Measurements from ENCODE around the gene NPFFR2.
"Not testable (repeated sequence)": the region's sequence is repeated elsewhere in the genome, so short reads cannot be mapped to it uniquely, and the experiment has no call there.

Gene NPFFR2

GRCh38 chr4:72112514-72113156 is 80.8 kb downstream of the NPFFR2 start:
- peak; percentile 19 for DNase-seq

- no peak for DNase-seq
Observed at GRCh38 chr4:72118017-72118416, 86.2 kb downstream of the NPFFR2 start.

DNA sequence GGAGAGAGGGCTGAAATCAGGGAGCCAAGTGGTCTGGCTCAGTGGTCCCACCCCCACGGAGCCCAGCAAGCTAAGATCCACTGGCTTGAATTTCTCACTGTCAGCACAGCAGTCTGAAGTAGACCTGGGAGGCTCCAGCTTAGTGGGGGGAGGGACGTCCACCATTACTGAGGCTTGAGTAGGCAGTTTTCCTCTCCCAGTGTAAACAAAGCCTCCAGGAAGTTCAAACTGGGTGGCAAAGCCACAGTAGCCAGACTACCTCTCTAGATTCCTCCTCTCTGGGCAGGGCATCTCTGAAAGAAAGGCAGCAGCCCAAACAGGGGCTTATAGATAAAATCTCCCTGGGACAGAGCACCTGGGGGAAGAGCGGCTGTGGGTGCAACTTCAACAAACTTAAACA is 88.1 kb downstream of the NPFFR2 start:
- no peak for DNase-seq

- DNase-seq, result no peak
Observed at GRCh38 chr4:72128741-72129140, 96.9 kb downstream of the NPFFR2 start.

GRCh38 chr4:72136429-72136828 is 104.6 kb downstream of the NPFFR2 start:
- no peak for DNase-seq

- not testable (repeated sequence) for DNase-seq
Observed at GRCh38 chr4:72139997-72140396, 108.2 kb downstream of the NPFFR2 start.

GRCh38 chr4:72144241-72144640 is 112.4 kb downstream of the NPFFR2 start:
- no peak for DNase-seq

GRCh38 chr4:72152731-72153130 is 120.9 kb downstream of the NPFFR2 start:
- DNase-seq, result no peak

GRCh38 chr4:72153634-72154033 is 121.8 kb downstream of the NPFFR2 start:
- DNase-seq, result not testable (repeated sequence)

DNA sequence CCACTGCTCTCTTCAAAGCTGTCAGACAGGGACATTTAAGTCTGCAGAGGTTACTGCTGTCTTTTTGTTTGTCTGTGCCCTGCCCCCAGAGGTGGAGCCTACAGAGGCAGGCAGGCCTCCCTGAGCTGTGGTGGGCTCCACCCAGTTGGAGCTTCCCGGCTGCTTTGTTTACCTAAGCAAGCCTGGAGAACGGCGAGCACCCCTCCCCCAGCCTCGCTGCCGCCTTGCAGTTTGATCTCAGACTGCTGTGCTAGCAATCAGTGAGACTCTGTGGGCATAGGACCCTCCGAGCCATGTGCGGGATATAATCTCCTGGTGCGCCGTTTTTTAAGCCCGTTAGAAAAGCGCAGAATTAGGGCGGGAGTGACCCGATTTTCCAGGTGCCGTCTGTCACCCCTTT is 137.5 kb downstream of the NPFFR2 start:
- DNase-seq, result not testable (repeated sequence)

DNA sequence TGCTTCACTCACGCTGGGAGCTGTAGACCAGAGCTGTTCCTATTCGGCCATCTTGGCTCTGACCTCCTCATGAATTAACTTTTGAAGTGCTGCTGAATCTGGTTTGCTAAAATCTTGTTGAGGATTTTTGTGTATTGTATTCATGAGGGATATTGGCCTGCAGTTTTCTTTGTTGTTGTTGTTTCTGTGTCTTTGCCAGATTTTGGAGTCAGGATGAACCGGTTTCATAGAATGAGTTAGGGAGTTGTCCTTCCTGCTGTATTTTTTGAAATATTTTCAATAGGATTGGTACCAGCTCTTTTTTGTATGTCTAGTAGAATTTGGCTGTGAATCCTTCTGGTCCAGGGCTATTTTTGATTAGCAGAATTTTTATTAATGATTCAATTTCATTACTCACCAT is 138.1 kb downstream of the NPFFR2 start:
- DNase-seq, result no peak

DNA sequence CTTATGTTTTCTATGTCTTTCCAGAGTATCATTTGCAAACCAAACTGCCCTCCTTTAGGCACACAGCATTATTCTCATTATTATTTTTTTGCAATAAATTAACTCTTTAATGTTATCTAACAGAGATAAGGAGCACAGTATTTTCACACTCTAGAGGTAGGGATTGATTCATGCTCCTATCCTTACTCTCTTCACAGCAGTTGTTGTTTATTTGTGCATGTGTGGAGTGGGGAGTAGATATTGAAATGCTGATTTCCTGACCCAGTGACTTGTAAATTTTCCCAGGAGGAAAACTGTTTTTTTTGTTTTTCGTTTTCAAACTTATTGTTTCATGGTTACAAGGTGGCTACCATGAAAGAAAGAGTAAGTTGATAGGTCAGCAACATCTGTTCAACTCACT is 140.0 kb downstream of the NPFFR2 start:
- no peak for DNase-seq

GRCh38 chr4:72179342-72179741 is 147.5 kb downstream of the NPFFR2 start:
- DNase-seq, result no peak

DNA sequence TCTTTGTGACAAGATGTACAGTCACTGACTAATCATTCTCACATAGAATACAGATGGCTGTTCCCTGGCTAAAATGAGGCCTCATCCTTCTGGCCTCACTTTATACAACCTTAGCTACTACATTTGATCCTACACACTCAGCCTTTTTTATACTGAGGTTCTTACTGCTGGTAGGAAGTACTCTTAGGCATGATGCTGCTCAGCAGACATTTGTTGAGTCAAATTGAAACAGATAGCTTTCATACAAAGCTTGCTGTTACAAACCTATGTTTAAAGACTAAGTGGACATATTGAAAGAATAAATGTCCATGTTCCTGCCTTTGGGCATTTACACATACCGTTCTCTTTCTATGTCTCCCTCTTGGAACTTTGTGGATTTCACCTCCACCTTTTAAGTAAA is 154.9 kb downstream of the NPFFR2 start:
- no peak for DNase-seq

GRCh38 chr4:72194046-72194445 is 162.2 kb downstream of the NPFFR2 start:
- DNase-seq, result no peak

DNA sequence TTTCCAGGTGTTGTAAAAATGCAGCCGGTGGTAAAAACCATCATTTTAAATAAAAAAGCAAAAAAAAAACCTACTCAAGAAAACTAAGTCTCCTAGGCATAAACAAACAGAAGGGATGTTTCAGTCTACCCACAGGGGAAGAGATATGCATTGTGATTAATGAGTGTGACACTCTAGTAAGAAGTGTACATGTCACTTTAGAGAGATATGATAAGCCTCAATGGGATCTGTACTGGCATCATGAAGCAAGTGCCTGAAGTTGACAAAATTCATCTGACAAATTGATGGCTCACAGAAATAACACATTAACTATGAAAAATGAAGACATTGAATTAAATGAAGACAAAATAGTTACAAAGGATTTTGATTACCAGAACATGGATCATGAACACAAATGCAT is 162.7 kb downstream of the NPFFR2 start:
- DNase-seq, result no peak

All from stimulated activated CD4-positive, alpha-beta T cell treated with anti-CD3 and anti-CD28 coated beads, Interleukin-1b, Interleukin-23, amount 100 ng/mL, for 48 hours (primary cell).